HPDE6-E6E7 (cell line): Measurements from ENCODE around the gene CDT1.
"Not testable (repeated sequence)": the region's sequence is repeated elsewhere in the genome, so short reads cannot be mapped to it uniquely, and the experiment has no call there.

Experiments
- DNase-seq: peaks from one replicate; pipeline ENCODE4 v3.0.0; 2011; ENCODE audit warnings: missing footprints; ENCODE audit errors: extremely low spot score

Gene CDT1

DNA sequence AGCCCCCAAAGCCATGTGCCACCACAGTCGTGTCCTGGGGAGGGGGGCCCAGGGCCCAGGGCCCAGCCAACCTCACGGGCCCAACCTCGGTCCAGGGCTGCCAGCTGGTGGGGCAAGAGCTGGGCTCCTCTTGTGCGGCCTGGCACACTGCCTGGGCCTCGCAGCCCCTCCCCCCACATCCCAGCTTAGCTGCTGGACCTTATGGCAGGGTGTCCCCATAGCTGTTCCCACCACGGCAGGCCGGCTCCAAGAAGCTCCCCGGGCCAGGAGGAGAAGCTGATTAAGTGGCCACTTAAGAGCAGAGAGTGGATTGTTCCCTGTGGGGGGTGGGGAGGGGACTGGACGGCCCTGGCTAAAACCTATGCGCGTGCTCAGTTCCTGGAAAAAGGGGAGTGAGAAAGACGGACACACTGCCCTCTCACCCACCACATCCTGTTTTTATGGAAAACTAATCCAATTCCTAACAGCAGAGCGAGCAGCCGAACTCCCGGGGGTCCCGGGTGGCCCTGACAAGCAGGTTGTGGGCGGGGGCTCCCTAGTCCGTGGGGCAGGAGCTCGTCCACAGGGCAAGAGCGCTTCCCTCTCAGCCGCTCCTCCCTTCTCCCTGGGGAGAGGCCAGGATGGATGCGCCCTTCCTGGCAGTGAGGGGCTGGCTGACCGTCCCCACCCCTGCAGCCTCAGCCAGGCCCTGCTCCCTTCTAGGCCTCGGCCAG lies 35.4 kb upstream of the CDT1 start:
- no peak for DNase-seq

DNA sequence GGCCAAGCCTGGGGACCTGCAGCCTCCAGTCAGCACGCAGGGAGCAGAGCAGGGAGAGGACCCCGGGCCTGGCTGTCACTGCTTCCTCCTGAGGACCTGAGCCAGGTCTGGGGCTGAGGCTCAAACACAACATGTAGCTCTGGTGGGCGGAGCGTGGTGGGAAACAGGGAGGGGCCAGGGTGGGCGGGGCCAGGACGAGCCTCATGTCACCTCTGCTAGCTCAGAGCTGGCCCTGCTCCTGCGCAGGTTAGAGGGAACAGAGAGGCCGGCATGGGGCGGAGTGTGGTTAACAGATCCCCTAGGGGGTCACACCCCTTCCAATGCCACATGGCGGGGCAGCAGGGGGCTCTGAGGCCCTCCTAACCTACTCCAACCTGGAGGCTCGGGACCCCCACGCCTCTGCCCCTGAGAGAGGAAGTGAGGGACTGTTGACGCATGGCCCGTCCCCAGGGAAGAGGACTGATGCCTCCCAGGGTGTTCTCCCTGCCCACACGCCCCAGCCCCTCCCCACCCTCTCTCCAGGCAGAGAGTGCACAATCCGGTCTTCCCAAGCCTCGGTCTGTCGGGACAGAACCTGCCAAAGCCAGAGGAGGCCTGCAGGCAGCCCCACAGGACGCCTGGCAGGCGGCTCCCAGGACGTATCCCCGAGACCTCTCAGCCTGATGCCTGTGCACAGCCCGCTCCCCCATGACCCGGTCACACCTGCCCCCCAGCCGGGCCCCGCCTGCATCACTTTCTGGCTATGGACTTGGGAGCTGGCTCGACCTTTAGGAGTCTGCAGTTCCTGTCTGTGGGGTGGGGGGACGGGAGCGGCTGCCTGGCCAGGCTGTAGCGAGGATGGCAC lies 33.8 kb upstream of the CDT1 start:
- no peak for DNase-seq

DNA sequence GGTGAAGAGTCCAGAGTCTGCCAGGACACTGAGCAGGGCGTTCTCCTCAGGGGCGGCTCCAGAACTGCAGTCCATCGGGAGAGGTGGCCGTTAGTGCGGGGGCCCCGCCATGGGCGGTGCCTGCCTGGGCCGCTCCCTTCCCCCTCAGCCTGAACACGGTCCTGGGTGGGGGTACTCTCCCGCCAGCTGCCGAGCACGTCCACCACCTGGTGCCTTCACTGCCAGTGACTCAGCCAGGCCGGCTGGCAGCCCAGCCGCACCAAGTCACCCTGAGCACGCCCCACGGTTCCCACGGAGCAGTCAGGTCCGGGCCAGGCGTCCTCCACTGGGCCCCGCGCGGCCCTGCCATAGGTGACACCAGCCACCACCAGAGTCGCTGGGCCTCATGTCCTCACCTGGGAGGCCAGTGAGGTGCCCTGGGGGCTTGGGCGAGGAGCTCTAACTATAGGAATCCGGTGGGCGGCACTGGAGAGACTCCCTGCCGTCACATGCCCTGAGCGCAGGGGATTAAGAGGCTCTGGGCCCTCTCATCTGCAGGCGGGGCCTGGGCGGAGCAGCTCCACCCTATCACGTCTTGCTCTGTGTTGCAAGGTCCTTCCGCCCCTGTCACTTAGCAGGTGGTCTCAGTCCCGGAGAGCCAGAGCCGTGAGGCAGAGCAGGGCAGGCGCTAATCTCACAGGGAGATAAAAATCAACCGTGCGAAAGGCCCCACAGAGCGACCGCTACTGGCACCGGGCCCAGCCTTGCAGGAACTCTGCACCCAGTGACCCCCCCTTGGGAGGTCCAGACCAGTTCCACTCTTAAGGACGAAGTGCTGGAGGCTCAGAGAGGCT lies 32.9 kb upstream of the CDT1 start:
- no peak for DNase-seq

DNA sequence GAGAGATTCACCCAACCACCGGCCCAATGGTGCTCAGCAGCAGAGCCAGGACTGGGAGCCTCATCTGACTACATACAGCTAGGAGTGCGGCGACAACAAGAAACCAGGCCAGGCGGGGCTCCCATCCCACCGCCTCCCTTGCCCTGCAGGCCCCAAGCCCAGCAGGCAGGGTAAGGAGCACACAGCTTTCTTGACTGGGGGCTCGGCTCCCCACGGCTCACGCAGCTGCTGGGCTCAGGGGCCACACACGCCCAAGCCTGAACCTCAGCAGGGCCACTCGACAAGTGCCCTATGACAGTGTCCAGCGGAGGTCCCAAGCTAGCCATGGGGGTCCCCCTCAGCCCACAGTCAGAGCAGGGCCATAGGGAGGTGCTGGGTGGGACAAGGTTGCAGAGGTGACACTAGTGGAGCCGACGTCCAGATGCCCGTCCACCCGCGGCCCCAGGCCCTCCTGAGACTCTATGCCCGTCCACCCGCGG lies 32.3 kb upstream of the CDT1 start:
- no peak for DNase-seq

DNA sequence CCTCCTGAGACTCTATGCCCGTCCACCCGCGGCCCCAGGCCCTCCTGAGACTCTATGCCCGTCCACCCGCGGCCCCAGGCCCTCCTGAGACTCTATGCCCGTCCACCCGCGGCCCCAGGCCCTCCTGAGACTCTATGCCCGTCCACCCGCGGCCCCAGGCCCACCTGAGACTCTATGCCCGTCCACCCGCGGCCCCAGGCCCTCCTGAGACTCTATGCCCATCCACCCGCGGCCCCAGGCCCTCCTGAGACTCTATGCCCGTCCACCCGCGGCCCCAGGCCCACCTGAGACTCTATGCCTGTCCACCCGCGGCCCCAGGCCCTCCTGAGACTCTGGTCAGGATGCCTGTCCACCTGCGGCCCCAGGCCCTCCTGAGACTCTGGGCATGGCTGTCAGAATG lies 31.8 kb upstream of the CDT1 start:
- DNase-seq: not testable (repeated sequence)

DNA sequence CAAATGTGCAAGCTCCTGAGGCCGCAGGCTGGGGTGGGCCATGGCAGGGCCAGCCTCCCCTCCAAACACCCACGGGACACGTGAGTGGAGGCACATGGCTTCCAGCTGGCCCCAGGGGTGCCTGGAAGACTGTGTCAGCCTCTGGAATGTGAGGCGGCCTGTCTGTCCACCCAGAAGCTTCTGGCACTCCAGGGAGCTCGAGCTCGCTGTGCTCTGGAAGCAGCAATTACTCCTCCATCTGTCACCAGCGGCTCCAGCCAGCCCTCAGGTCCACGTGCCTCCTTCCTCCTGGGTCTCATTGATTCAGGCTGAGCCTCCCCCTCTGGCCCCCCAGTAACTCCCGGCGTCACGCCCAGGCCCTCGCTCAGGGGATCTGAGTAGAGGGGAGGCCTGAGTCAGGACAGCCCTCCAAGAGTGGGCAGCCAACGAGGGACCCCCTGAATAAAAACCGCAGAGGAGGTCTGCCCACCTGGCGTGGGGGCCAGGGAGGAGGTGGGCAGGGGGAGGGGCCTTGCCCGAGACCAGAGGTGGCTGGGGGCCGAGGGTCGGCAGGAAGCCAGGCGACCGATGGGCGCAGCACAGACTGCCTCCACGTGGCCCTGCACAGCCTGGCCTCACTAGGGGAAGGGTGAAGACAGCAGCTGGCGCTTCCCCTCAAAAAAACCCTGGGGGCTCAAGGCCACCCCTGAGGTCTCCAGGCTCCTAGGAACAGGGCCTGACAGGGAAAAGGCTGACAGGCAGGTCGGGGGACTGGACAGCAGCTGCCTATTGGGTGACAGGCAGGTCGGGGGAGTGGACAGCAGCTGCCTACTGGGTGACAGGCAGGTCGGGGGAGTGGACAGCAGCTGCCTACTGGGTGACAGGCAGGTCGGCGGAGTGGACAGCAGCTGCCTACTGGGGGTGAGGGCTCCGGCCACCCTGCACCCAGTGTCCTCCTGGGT lies 30.4 kb upstream of the CDT1 start:
- no peak for DNase-seq

DNA sequence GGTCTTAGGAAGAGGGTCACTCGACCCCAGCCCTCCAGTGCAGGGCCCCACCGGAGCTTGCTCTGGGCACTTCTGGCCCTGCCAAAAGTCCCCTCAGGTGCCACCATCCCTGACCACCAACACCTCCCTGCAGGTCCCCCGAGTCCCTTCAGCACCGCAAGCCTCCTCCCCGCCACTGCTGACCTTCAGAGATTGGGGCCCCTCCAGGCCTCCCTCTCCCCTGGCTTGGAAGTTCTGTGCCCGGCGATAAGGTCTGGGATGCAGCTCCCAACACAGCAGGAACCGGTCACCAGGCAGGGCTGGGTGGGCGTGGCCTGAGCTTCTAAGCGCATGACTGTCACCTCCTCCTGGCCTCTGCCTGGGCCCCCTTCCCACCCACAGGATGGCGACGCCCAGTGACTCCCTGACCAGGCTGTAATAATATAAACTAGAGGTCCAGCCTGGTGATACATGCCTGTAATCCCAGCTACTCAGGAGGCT lies 29.7 kb upstream of the CDT1 start:
- DNase-seq: no peak

DNA sequence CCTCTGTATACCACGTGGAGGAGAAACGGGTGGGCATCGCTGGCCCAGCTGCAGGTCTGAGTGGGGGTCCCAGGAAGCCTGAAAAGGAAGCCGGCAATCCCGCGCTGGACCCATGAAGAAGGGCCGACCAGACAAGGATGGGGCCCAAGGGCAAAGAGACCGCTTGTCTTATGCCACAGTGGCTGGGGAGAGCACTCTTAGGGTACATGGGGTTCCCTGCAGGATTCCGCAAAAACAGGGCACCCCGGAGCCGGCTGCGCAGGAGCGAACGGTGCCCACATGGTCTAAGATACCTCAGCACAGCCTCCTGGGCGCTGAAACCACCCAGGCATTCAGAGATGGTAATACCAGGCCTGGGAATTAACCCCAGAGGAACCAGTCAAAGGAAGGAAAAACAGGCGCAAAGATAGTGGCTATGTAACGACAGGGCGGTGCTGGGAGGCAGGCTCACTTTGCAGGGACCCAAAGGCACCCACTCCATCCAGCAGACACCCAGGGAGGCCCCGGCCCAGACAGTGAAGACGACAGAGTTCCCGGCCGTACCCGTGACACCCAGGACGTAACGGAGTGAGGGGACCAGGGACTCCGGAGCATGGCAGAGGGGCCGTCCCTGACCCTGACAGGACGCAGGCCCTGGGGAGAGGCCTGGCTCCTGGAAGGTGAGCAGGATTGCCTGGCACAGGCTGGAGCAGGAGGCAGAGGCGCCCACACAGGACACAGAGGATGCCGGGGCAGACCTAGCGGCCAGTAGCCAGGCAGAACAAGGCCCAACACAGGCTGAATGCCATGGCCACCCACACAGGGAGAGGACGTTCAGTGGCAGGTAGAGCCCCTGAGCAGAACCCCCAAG lies 28.8 kb upstream of the CDT1 start:
- DNase-seq: no peak

DNA sequence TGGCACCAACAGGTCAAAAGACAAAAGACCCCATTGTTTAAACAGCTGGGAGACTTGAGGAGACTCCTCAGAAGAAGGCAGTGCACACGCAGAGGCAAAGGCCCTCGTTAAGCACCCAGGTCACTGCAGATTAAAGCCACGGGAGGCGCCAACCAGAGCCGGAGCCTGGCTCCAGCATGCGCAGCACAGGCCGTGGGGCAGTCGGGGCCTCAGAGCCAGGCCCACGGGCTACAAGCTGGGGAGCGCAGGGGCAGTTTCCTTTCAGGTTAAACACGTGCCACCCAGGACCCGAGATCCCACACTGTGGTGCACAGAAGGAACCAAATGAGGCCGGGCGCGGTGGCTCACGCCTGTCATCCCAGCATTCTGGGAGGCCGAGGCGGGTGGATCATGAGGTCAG lies 27.8 kb upstream of the CDT1 start:
- DNase-seq: no peak

DNA sequence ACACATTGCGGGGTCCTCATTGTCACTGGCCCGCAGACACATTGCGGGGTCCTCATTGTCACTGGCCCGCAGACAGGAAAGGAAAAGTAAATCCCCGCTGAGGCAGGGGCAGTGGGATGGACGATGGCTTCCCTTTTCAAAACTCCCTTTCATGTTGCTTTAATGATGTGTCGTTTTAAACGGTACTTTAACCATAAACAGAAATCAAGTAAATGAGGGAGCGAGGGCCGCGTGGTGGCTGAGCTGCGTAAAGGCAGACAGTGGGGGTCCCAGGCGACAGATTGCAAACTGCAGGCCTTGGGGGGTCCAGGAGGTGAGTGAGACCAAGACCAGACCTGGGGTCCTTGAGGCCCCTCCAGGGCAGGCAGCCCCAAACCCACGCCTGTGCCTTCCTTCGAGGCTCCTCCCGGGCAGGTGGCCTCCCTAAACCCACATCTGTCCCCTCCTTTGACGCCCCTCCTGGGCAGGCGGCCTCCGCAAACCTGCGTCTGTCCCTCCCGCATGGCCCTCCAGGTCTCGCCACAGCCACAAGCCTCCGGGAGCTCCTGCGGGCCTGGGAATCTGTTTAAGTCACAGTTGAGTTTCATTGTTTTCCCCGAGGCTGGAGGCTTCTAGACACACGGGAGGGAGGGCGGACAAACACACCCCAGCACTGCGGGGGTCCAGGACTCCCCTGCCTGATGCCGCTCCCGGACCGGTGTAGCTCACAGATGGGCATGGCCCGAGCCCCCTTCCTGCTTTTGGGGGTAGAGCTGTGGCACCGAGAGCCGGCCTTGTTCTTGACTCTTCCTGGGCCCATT lies 25.9 kb upstream of the CDT1 start:
- no peak for DNase-seq

DNA sequence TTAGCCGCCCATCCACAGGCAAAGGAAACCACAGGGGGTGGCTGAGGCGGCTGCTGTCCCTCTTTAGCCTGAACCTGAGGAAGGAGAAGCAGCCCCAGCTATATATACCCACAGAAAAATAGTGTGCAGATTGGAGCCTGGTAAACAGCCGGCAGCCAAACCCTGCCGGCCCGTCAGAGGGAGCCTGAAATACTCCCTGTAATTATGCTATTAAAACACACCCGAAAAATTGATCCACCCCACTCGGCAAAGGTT lies 25.4 kb upstream of the CDT1 start:
- DNase-seq: no peak

DNA sequence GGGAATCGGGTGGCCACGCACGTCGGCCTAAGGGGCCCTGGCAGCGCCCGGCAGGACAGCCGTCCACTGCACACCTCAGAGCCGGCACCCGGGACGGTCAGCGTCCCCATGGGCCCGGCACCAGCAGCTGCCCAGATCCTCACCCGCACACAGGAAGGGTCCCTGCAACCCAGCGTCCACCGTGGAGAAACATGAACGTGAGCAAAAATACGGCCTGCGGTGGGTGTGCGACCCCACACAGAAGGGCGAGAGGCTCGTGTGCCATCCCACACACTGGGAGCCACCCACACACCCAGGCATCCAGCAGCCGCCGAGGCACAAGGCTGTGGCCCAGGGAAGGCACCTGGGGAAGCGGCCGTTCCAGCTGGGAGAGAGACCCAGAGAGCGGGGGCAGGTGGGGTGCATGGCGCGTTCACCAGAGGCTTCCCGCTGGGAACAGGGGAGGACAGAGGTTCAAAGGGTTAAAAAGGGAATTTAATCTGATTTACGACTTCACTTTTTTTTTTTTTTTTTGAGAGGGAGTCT lies 25.0 kb upstream of the CDT1 start:
- DNase-seq: no peak

DNA sequence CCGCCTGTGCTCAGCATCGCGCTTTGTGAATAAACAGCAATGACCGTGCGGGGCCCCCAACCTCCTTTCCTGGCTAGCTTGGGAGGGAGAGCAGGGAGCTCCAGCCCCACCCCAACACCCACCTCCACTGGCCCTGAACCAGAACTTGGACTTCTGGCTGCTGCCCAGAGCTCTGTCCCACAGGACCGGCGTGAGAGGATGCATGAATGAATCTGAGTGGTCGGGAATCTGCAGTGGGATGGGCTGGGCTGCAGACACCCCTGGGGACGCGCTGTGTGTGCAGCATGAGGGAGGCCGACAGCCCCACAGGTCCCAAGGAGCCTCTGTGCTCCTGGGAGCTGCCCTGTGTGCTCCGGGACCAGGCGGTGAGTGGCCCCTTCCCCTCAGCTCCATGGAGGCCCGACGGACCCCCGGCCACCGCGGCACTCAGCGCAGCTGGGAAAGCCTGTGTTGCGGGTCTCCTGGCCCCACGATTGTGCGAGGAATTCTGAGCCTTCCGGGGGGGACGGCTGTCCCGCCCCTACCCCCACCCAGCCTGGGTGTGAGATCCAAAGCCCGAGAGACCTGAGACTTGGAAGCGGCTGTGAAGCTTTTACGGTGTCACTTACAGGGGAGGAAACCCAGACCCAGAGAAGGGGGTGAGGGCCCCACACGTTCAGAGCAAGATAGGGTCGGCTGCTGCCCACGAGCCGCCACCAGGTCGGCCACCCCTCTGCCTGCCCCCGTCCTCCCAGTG lies 24.0 kb upstream of the CDT1 start:
- no peak for DNase-seq

DNA sequence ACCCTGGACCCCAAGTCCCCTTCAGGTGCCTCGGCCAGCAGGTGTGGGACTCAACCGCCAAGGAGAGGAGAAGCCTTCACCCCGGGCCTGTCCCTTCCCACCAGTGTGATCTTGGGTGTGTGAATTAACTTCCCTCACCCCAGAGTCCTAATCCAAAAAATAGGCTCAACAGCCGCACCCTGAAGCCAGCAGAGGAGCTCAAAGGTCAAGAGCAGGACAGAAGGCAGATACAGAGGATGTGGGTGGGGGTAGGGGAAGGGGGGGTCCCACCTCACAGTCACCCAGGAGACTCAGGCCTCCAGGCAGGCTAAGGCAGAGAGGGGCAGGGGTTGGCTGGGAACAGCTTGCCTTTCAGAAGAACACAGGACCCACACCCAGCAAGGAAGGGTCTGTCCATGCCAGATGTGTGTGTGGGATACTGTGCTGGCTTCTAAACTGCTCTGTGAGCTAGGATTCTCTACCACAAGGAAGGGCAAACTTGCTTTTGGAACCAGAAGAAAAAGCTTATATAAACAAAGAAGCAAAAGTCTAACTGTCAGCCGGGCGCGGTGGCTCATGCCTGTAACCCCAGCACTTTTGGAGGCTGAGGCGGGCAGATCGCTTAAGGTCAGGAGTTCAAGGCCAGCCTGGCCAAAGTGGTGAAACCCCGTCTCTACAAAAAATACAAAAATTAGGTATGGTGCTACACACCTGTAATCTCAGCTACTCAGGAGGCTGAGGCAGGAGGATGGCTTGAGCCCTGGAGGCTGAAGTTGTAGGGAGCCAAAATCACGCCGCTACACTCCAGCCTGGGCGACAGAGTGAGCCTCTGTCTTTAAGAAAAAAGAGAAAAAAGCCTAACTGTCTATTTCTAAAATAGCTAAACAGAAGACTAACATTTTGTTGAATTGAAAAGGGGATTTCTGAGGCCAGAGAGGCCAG lies 23.2 kb upstream of the CDT1 start:
- no peak for DNase-seq

DNA sequence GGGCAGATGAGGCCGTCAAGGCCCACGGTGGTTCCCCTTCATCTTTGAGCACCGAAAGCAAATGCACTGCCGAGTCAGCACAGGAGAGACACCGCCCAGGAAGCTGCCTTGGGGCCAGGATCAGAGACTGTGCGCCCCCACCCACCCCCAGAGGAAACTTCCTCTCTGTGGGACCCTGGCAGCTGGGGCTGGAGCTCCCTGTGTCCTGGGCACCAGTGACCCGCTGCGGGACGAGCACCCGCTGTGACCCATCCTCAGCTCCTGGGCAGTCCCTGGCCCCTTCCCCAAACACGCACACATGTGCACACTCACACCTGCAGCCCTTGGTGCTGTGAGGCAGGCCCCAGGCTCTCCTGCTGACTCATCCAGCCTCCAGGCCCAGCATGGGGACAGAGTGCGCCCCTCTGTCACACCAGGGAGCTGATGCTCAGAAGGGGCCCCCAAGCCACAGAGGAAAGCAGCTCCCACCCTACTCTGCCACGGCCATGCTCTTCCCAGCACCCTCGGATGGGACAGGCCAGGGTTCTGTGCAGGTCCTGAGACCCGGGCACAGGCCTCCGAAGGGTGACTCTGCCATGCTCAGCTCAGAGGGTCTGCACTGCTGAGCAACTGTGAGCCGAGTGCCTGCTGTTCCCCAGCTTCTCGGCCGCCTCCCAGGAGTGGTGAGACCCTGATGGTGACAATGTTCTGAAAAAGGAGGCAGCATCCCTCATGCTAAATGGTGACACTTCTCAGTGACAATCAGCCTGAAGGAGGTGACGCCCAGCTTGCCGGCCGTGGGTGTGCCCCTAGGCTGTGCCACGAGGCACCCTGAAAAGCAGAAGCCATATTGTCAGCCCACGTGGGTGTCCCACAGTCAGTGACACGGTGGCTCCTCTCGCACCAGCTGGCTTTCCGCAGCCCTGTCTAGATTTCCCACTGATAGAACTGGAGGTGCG lies 22.2 kb upstream of the CDT1 start:
- no peak for DNase-seq
